ENCODE data around the gene NLRX1.
"Not testable (repeated sequence)": the region's sequence is repeated elsewhere in the genome, so short reads cannot be mapped to it uniquely, and the experiment has no call there.

NLRX1 gene

GRCh38 chr11:119168471-119169281, at the start of gene NLRX1:
Gene NLRX1, plus strand, starts transcription at chr11:119168725. Its CDS starts 2,679 bp downstream, at chr11:119171404.
- in situ Hi-C loops (cut with HindIII; ENCODE audit: low pct_ligation_motif_present, low pct_unique_long_range_greater_than_20kb, low sequenced_read_pairs), result no loop called here

GRCh38 chr11:119118946-119119345, 49.6 kb upstream of the NLRX1 start:
- no peak for DNase-seq
- in situ Hi-C loops (cut with HindIII; ENCODE audit: low pct_ligation_motif_present, low pct_unique_long_range_greater_than_20kb, low sequenced_read_pairs), result no loop called here

More at GRCh38 chr11:119168471-119169281, at the start of gene NLRX1:
- peak; percentile 86 for DNase-seq

GRCh38 chr11:119120639-119121007, 47.9 kb upstream of the NLRX1 start:
- in situ Hi-C loops (cut with HindIII; ENCODE audit: low pct_ligation_motif_present, low pct_unique_long_range_greater_than_20kb, low sequenced_read_pairs), result no loop called here
- no peak for DNase-seq

GRCh38 chr11:119121008-119121810, 47.3 kb upstream of the NLRX1 start, which contains the start of gene HINFP:
Gene HINFP, plus strand, starts transcription at chr11:119121580. Its CDS starts 5,365 bp downstream, at chr11:119126945.
- DNase-seq, result peak; percentile 97
- in situ Hi-C loops (cut with HindIII; ENCODE audit: low pct_ligation_motif_present, low pct_unique_long_range_greater_than_20kb, low sequenced_read_pairs), result no loop called here

GRCh38 chr11:119121811-119122124, 46.8 kb upstream of the NLRX1 start:
- in situ Hi-C loops (cut with HindIII; ENCODE audit: low pct_ligation_motif_present, low pct_unique_long_range_greater_than_20kb, low sequenced_read_pairs), result no loop called here
- no peak for DNase-seq

- DNase-seq, result no peak
These were observed 42.7 kb upstream of the NLRX1 start for GRCh38 chr11:119125821-119126220.

GRCh38 chr11:119126675-119127268, 41.8 kb upstream of the NLRX1 start:
- no peak for DNase-seq
- in situ Hi-C loops (cut with HindIII; ENCODE audit: low pct_ligation_motif_present, low pct_unique_long_range_greater_than_20kb, low sequenced_read_pairs), result no loop called here

More at GRCh38 chr11:119125821-119126220, 42.7 kb upstream of the NLRX1 start:
- in situ Hi-C loops (cut with HindIII; ENCODE audit: low pct_ligation_motif_present, low pct_unique_long_range_greater_than_20kb, low sequenced_read_pairs), result no loop called here

- no peak for DNase-seq
- in situ Hi-C loops (cut with HindIII; ENCODE audit: low pct_ligation_motif_present, low pct_unique_long_range_greater_than_20kb, low sequenced_read_pairs), result no loop called here
These were observed 37.9 kb upstream of the NLRX1 start for GRCh38 chr11:119130662-119131061.

GRCh38 chr11:119134389-119134978, 34.0 kb upstream of the NLRX1 start:
- peak; percentile 11 for DNase-seq
- in situ Hi-C loops (cut with HindIII; ENCODE audit: low pct_ligation_motif_present, low pct_unique_long_range_greater_than_20kb, low sequenced_read_pairs), result no loop called here

GRCh38 chr11:119139276-119139675, 29.2 kb upstream of the NLRX1 start:
- DNase-seq; in situ Hi-C loops (cut with HindIII; ENCODE audit: low pct_ligation_motif_present, low pct_unique_long_range_greater_than_20kb, low sequenced_read_pairs): not testable (repeated sequence)

GRCh38 chr11:119144825-119145486, 23.6 kb upstream of the NLRX1 start:
- peak; percentile 70 for DNase-seq
- in situ Hi-C loops (cut with HindIII; ENCODE audit: low pct_ligation_motif_present, low pct_unique_long_range_greater_than_20kb, low sequenced_read_pairs), result no loop called here

- no peak for DNase-seq
- in situ Hi-C loops (cut with HindIII; ENCODE audit: low pct_ligation_motif_present, low pct_unique_long_range_greater_than_20kb, low sequenced_read_pairs), result no loop called here
These were observed 23.0 kb upstream of the NLRX1 start for GRCh38 chr11:119145551-119145950.

- DNase-seq, result no peak
- in situ Hi-C loops (cut with HindIII; ENCODE audit: low pct_ligation_motif_present, low pct_unique_long_range_greater_than_20kb, low sequenced_read_pairs), result no loop called here
These were observed 20.8 kb upstream of the NLRX1 start for GRCh38 chr11:119147604-119148333.

GRCh38 chr11:119148720-119149017, 19.9 kb upstream of the NLRX1 start:
- in situ Hi-C loops (cut with HindIII; ENCODE audit: low pct_ligation_motif_present, low pct_unique_long_range_greater_than_20kb, low sequenced_read_pairs), result no loop called here
- DNase-seq, result no peak

GRCh38 chr11:119149018-119149785, 19.3 kb upstream of the NLRX1 start, which contains the start of gene ABCG4:
Gene ABCG4, plus strand, starts transcription at chr11:119149052. Its CDS starts 914 bp downstream, at chr11:119149966.
- no peak for DNase-seq
- in situ Hi-C loops (cut with HindIII; ENCODE audit: low pct_ligation_motif_present, low pct_unique_long_range_greater_than_20kb, low sequenced_read_pairs), result no loop called here

- DNase-seq, result no peak
- in situ Hi-C loops (cut with HindIII; ENCODE audit: low pct_ligation_motif_present, low pct_unique_long_range_greater_than_20kb, low sequenced_read_pairs), result no loop called here
These were observed 18.7 kb upstream of the NLRX1 start for GRCh38 chr11:119149786-119150275.

GRCh38 chr11:119152043-119152442, 16.5 kb upstream of the NLRX1 start:
- no peak for DNase-seq
- in situ Hi-C loops (cut with HindIII; ENCODE audit: low pct_ligation_motif_present, low pct_unique_long_range_greater_than_20kb, low sequenced_read_pairs), result no loop called here

Data from ACHN (cell line).